Sigmoid colon (tissue), 4 donors: Measurements from ENCODE around the gene MEGF11.

ENCODE experiments used
- EP300 ChIP-seq, 4 donors: sonication (generic); formaldehyde crosslinking; IDR thresholded peaks; one replicate each; pipeline ENCODE4 v1.6.1; 2017; ENCODE audit warnings: antibody characterized with exemption in 4 of 4
- POLR2AphosphoS5 ChIP-seq, 4 donors: sonication (generic); formaldehyde crosslinking; IDR thresholded peaks; one replicate each; pipeline ENCODE4 v1.6.1; 2017; ENCODE audit warnings: antibody characterized with exemption in 4 of 4
- TF ChIP-seq, protein P1 (sequence below), 4 experiments: fragments of 450-650 bp in 3 of 4; fragments of 200-600 bp in 1 of 4; IDR thresholded peaks; one replicate each; pipeline ENCODE4 v1.5.1; 2016 to 2019; ENCODE audit warnings: antibody characterized with exemption in 4 of 4, mild to moderate bottlenecking in 3 of 4, moderate library complexity in 2 of 4

DNA sequence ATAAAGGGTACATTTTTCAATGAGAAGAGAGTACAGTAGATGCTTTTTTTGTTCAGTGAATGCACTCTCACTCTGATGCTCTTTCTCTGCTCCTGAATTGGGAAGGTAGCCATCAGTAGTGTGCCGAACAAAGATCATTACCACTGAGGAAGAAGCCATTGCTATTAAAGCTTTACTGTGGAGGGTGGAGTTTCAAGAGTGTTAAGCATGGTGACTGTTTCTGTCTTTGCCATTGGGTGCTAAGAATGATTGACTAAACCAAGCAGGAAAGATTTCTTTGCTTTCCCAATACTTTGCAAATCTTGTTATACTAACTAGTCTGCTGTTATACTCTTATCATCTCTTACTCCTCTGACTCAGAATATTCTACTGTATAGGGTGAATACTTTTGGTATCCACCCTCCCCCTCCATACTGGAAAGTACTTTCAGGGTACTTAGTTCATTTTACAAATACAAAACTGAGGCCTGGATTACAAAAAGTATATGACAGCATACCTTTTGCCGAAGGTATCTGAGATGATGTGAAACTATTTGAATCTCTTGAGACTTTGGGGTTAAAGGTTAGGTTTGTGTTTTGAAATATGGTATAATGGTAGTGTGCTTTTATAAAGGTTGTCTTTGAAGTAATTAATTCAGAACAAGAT is 382.5 kb downstream of the MEGF11 start:
- no peak for TF ChIP-seq POLR2AphosphoS5 (IDR thresholded peaks at IDR 0.05)
- TF ChIP-seq, protein P1, sequence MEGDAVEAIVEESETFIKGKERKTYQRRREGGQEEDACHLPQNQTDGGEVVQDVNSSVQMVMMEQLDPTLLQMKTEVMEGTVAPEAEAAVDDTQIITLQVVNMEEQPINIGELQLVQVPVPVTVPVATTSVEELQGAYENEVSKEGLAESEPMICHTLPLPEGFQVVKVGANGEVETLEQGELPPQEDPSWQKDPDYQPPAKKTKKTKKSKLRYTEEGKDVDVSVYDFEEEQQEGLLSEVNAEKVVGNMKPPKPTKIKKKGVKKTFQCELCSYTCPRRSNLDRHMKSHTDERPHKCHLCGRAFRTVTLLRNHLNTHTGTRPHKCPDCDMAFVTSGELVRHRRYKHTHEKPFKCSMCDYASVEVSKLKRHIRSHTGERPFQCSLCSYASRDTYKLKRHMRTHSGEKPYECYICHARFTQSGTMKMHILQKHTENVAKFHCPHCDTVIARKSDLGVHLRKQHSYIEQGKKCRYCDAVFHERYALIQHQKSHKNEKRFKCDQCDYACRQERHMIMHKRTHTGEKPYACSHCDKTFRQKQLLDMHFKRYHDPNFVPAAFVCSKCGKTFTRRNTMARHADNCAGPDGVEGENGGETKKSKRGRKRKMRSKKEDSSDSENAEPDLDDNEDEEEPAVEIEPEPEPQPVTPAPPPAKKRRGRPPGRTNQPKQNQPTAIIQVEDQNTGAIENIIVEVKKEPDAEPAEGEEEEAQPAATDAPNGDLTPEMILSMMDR (IDR thresholded peaks at IDR 0.05): no peak
- TF ChIP-seq EP300 (IDR thresholded peaks at IDR 0.05): no peak
